Urinary bladder (tissue), 4 donors: ENCODE data around the gene ADAMTS4. TPM values are rescaled to one million over a fixed set of nuclear protein-coding genes. Genes with fewer than 3 reads are reported as not detected.

Source experiments
- DNase-seq: peaks from one replicate; pipeline ENCODE4 v3.0.0-alpha.2; 2015; ENCODE audit errors: extremely low spot score
- H3K27ac ChIP-seq: one replicate; pipeline ENCODE4 v1.5.1; 2013; ENCODE audit warnings: low read depth, mild to moderate bottlenecking, moderate library complexity
- H3K36me3 ChIP-seq: one replicate; pipeline ENCODE4 v1.6.1; 2013; ENCODE audit warnings: mild to moderate bottlenecking, moderate library complexity; ENCODE audit not compliant: insufficient read depth
- H3K4me1 ChIP-seq: one replicate; pipeline ENCODE4 v1.6.1; 2013; ENCODE audit warnings: mild to moderate bottlenecking, moderate library complexity; ENCODE audit not compliant: insufficient read depth
- H3K4me3 ChIP-seq: one replicate; pipeline ENCODE4 v1.5.1; 2013; ENCODE audit warnings: low read depth, low read length
- WGBS: extraction: QIAGEN DNeasy Blood & Tissue Kit; methylation state at CpG from one replicate; pipeline ENCODE4 v1.1.7; 2013; 5-methylcytosine and 5-hydroxymethylcytosine counted together
- polyA plus RNA-seq: library from polyadenylated mRNA; stranded (reverse); fragments of 200-250 nt; gene quantifications from one replicate; pipeline ENCODE4 v1.2.3, GENCODE V29; 2013
- total RNA-seq: library from RNA; depleted of rRNA; stranded (reverse); fragments of >200 nt; gene quantifications from one replicate; pipeline ENCODE4 v1.2.3, GENCODE V29; 2014
- donor health status: healthy with polysubstance abuse.
- donor health status: healthy.

Gene ADAMTS4
- total and polyA plus RNA-seq, 2 donors = 4.4 to 19.6 TPM

- DNase-seq = no peak
- no peaks in the 10 kb centered on the region for H3K4me1 ChIP-seq
- H3K27ac ChIP-seq = no peak overlapping the region
- peaks cover 4% of the 10 kb centered on the region for H3K36me3 ChIP-seq
- WGBS = 87% methylated on average over 9 of the region's 9 CpGs
- no peak overlapping the region for H3K4me3 ChIP-seq
These were observed 15.5 kb upstream of the ADAMTS4 start for GRCh38 chr1:161214369-161214768.

- Histone ChIP-seq H3K27ac (no peak overlapping the region), H3K4me1 (no peaks in the 10 kb centered on the region), H3K36me3 (peaks cover 7% of the 10 kb centered on the region), H3K4me3 (no peak overlapping the region)
- 41% methylated on average over 11 of the region's 11 CpGs for WGBS
- DNase-seq = no peak
These were observed 11.0 kb upstream of the ADAMTS4 start for GRCh38 chr1:161209790-161210409.

- Histone ChIP-seq H3K27ac (peak overlapping the region; percentile 27), H3K36me3 (peaks cover 7% of the 10 kb centered on the region), H3K4me1 (peaks cover 2% of the 10 kb centered on the region), H3K4me3 (no peak overlapping the region)
- no peak for DNase-seq
- 55% methylated on average over 8 of the region's 8 CpGs for WGBS
These were observed 8.3 kb upstream of the ADAMTS4 start for GRCh38 chr1:161207173-161207572.

GRCh38 chr1:161206411-161207140 lies 7.7 kb upstream of the ADAMTS4 start:
- Histone ChIP-seq H3K4me1 (peaks cover 2% of the 10 kb centered on the region), H3K27ac (peak overlapping the region; percentile 53), H3K4me3 (no peak overlapping the region), H3K36me3 (peaks cover 7% of the 10 kb centered on the region)
- no peak for DNase-seq
- 71% methylated on average over 12 of the region's 12 CpGs for WGBS

GRCh38 chr1:161201836-161202712 lies 3.2 kb upstream of the ADAMTS4 start, which contains the start of gene NDUFS2:
Gene NDUFS2 (plus strand): TSS chr1:161202367. CDS start chr1:161202386, 19 bp downstream.
- Histone ChIP-seq H3K4me3 (peak within 1 kb of the TSS; percentile 65), H3K4me1 (peaks cover 2% of the 10 kb centered on the region), H3K27ac (peak within 1 kb of the TSS; percentile 90), H3K36me3 (peaks cover 3% of the 10 kb centered on the region)
- 2% methylated on average over 53 of the region's 53 CpGs for WGBS
- peak; percentile 99 for DNase-seq

- Histone ChIP-seq H3K4me1 (peaks cover 2% of the 10 kb centered on the region), H3K27ac (peak overlapping the region; percentile 90), H3K36me3 (no peaks in the 10 kb centered on the region), H3K4me3 (peak overlapping the region; percentile 34)
- DNase-seq = no peak
- 18% methylated on average over 13 of the region's 13 CpGs for WGBS
These were observed 2.4 kb upstream of the ADAMTS4 start for GRCh38 chr1:161200992-161201835.

GRCh38 chr1:161200421-161200991 lies 1.7 kb upstream of the ADAMTS4 start:
- Histone ChIP-seq H3K4me1 (peaks cover 2% of the 10 kb centered on the region), H3K27ac (peak overlapping the region; percentile 90), H3K4me3 (no peak overlapping the region), H3K36me3 (no peaks in the 10 kb centered on the region)
- no peak for DNase-seq
- 66% methylated on average over 5 of the region's 5 CpGs for WGBS

GRCh38 chr1:161199506-161200139 lies 769 bp upstream of the ADAMTS4 start:
- peak overlapping the region; percentile 55 for H3K27ac ChIP-seq
- H3K4me1 ChIP-seq = peaks cover 2% of the 10 kb centered on the region
- 44% methylated on average over 5 of the region's 5 CpGs for WGBS
- DNase-seq = no peak
- H3K4me3 ChIP-seq = no peak overlapping the region
- H3K36me3 ChIP-seq = no peaks in the 10 kb centered on the region

GRCh38 chr1:161198194-161198896 lies 509 bp downstream of the ADAMTS4 start:
- no peak for DNase-seq
- no peaks in the 10 kb centered on the region for H3K36me3 ChIP-seq
- H3K4me3 ChIP-seq = peak overlapping the region; percentile 6
- H3K4me1 ChIP-seq = no peaks in the 10 kb centered on the region
- 16% methylated on average over 20 of the region's 20 CpGs for WGBS
- H3K27ac ChIP-seq = no peak overlapping the region

- no peak for DNase-seq
- 44% methylated on average over 11 of the region's 11 CpGs for WGBS
- H3K36me3 ChIP-seq = no peaks in the 10 kb centered on the region
- H3K4me3 ChIP-seq = peak overlapping the region; percentile 6
- H3K27ac ChIP-seq = peak overlapping the region; percentile 32
- no peaks in the 10 kb centered on the region for H3K4me1 ChIP-seq
These were observed 1.2 kb downstream of the ADAMTS4 start for GRCh38 chr1:161197560-161198193.

- DNase-seq = no peak
- H3K36me3 ChIP-seq = no peaks in the 10 kb centered on the region
- 48% methylated on average over 27 of the region's 27 CpGs for WGBS
- peak overlapping the region; percentile 69 for H3K27ac ChIP-seq
- H3K4me3 ChIP-seq = no peak overlapping the region
- H3K4me1 ChIP-seq = no peaks in the 10 kb centered on the region
These were observed 2.1 kb downstream of the ADAMTS4 start for GRCh38 chr1:161196521-161197451.
